ENCODE measurements around the gene DSG3. TPM values are rescaled to one million over a fixed set of nuclear protein-coding genes. Genes with fewer than 3 reads are reported as not detected.

Gene DSG3
- total and polyA plus RNA-seq, 10 of the 15 experiments (the other 5 are each of a cell fraction or from before 2014, with no cell fraction given): 0.01 to 0.36 (median 0.30) TPM

DNA sequence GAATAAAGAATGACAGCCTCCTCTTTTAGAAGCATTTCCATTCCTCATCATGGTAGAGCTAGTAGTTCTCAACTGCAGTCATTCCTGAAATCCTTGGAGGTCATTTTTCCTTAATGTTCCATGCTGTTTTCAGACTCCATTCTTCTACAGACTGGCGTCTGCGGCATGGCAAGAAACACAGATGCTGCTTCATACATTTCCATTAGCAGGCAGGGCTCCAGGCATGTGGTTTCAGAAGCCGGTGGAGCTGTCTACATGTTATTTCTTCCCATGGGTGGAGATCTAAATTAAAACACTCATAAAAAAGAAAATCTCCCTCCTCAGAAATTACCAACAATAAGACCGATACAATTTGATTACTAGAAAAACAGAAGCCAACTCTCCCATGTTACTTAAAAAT lies 6.0 kb upstream of the DSG3 start:
- Histone ChIP-seq H3K4me3 (no peak overlapping the region), H3K79me2 (ENCODE audit: control insufficient read depth, insufficient read depth, low read length) (no peaks in the 10 kb centered on the region), H4K20me1 (ENCODE audit: control insufficient read depth, insufficient read depth) (no peaks in the 10 kb centered on the region), H3K4me2 (ENCODE audit: control insufficient read depth, insufficient read depth) (no peak overlapping the region), H3K27ac (ENCODE audit: control insufficient read depth, insufficient read depth) (no peak overlapping the region), H3K4me1 (ENCODE audit: control insufficient read depth, insufficient read depth, low read length) (no peaks in the 10 kb centered on the region), H3K36me3 (ENCODE audit: control insufficient read depth in 2 of 2, insufficient read depth in 2 of 2, low read length in 1 of 2) (no peaks in the 10 kb centered on the region), H3K27me3 (replicated peaks in 1 of 2; ENCODE audit: control insufficient read depth in 2 of 2, insufficient read depth in 2 of 2, low read length in 1 of 2) (no peaks in the 10 kb centered on the region; a peak in 2 of 4 replicates), H3K9me3 (replicated peaks; ENCODE audit: control insufficient read depth, insufficient read depth, low read length) (no peaks in the 10 kb centered on the region), H2AFZ (ENCODE audit: control insufficient read depth, low read depth, low read length) (no peak overlapping the region), H3K9ac (ENCODE audit: control insufficient read depth, insufficient read depth, low read length) (no peak overlapping the region)
- DNase-seq (ENCODE audit: low read depth, low spot score): no peak
- BruUV-seq (replicated peaks): no TSS peak
- in situ Hi-C loops (cut with MboI): no loop called here
- FAIRE-seq: no peak
- RAD21 ChIA-PET (ENCODE audit: unreplicated experiment): no interaction called here
- no peak for ATAC-seq
- CTCF ChIA-PET: interaction anchor here (1.2 to 1.5 kb wide), 3 partner anchors 15 to 31 kb away, joined by 3 to 4 read pairs (median 4); no protein-coding TSS in a partner anchor
- POLR2A ChIA-PET: no interaction called here
- SMC1A ChIA-PET (ENCODE audit: uncharacterized antibody, unreplicated experiment): interaction anchor here (0.6 to 1.4 kb wide), 2 partner anchors 16 to 71 kb away, joined by 3 to 4 read pairs; no protein-coding TSS in a partner anchor
- no peak for TF ChIP-seq GABPA (IDR thresholded peaks at IDR 0.05; ENCODE audit: low read depth)
- no peak for TF ChIP-seq EZH2 (IDR thresholded peaks at IDR 0.05; ENCODE audit: borderline replicate concordance, control insufficient read depth, low read depth, low read length)
- TF ChIP-seq RUNX3 (IDR thresholded peaks at IDR 0.05; ENCODE audit: low read length): no peak
- TF ChIP-seq HCFC1 (IDR thresholded peaks at IDR 0.05; ENCODE audit: low read length): no peak
- no peak for TF ChIP-seq CREM (IDR thresholded peaks at IDR 0.05; ENCODE audit: low read depth)
- WGBS (ENCODE audit: insufficient coverage, insufficient replicate concordance, low lambda C conversion rate, missing lambda C conversion rate): 49% methylated on average over 4 of the region's 4 CpGs
- intact Hi-C loops (cut with micrococcal nuclease; ENCODE audit: unreplicated experiment): no loop called here

- TF ChIP-seq PBX3 (IDR thresholded peaks at IDR 0.05; ENCODE audit: insufficient replicate concordance, low read depth, low read length): no peak
- no peak for TF ChIP-seq MEF2B (IDR thresholded peaks at IDR 0.05; ENCODE audit: partially characterized antibody, poor library complexity, severe bottlenecking)
- no peak for TF ChIP-seq HDAC6 (IDR thresholded peaks at IDR 0.05; ENCODE audit: unreplicated experiment)
- no peak for TF ChIP-seq ETV6 (conservative IDR thresholded peaks at IDR 0.05 in 1 of 2, IDR thresholded peaks at IDR 0.05 in 1 of 2; ENCODE audit: borderline replicate concordance in 1 of 2, low read depth in 1 of 2)
- no peak for TF ChIP-seq ATF7 (IDR thresholded peaks at IDR 0.05; ENCODE audit: low read depth)
- TF ChIP-seq EGR1 (IDR thresholded peaks at IDR 0.05; ENCODE audit: borderline replicate concordance in 1 of 2, low read depth in 2 of 2, low read length in 2 of 2): no peak
- TF ChIP-seq NR2F1 (conservative IDR thresholded peaks at IDR 0.05): no peak
- TF ChIP-seq MXI1 (IDR thresholded peaks at IDR 0.05; ENCODE audit: low read depth, low read length): no peak
- no peak for TF ChIP-seq SREBF1 (IDR thresholded peaks at IDR 0.05; ENCODE audit: low read length)
- TF ChIP-seq HCFC1 (IDR thresholded peaks at IDR 0.05; ENCODE audit: low read length): no peak
- no peak for TF ChIP-seq LARP7 (IDR thresholded peaks at IDR 0.05)
- no peak for DNase-seq (ENCODE audit: low read depth, low spot score)
- POLR2A ChIA-PET: no interaction called here
- intact Hi-C loops (cut with micrococcal nuclease; ENCODE audit: unreplicated experiment): no loop called here
- Histone ChIP-seq H3K79me2 (ENCODE audit: control insufficient read depth, insufficient read depth, low read length) (no peaks in the 10 kb centered on the region), H3K27me3 (replicated peaks in 1 of 2; ENCODE audit: control insufficient read depth in 2 of 2, insufficient read depth in 2 of 2, low read length in 1 of 2) (no peaks in the 10 kb centered on the region; a peak in 1 of 4 replicates), H4K20me1 (ENCODE audit: control insufficient read depth, insufficient read depth) (no peaks in the 10 kb centered on the region), H3K36me3 (ENCODE audit: control insufficient read depth in 2 of 2, insufficient read depth in 2 of 2, low read length in 1 of 2) (no peaks in the 10 kb centered on the region), H3K9me3 (replicated peaks; ENCODE audit: control insufficient read depth, insufficient read depth, low read length) (no peaks in the 10 kb centered on the region), H3K4me3 (no peak overlapping the region), H3K27ac (ENCODE audit: control insufficient read depth, insufficient read depth) (no peak overlapping the region), H3K4me1 (ENCODE audit: control insufficient read depth, insufficient read depth, low read length) (no peaks in the 10 kb centered on the region), H3K9ac (ENCODE audit: control insufficient read depth, insufficient read depth, low read length) (no peak overlapping the region), H3K4me2 (ENCODE audit: control insufficient read depth, insufficient read depth) (no peak overlapping the region), H2AFZ (ENCODE audit: control insufficient read depth, low read depth, low read length) (no peak overlapping the region)
- no TSS peak for BruUV-seq (replicated peaks)
- ATAC-seq: no peak
- RAD21 ChIA-PET (ENCODE audit: unreplicated experiment): no interaction called here
- 18% methylated on average over 2 of the region's 2 CpGs for WGBS (ENCODE audit: insufficient coverage, insufficient replicate concordance, low lambda C conversion rate, missing lambda C conversion rate)
- SMC1A ChIA-PET (ENCODE audit: uncharacterized antibody, unreplicated experiment): no interaction called here
- CTCF ChIA-PET: no interaction called here
- FAIRE-seq: no peak
- in situ Hi-C loops (cut with MboI): no loop called here
These were observed 3.4 kb upstream of the DSG3 start for GRCh38 chr18:31444142-31444541.

All from GM12878 (cell line).